Suprapubic skin (tissue), 4 donors: ENCODE data around the gene DNASE1L3. TPM values are rescaled to one million over a fixed set of nuclear protein-coding genes. Genes with fewer than 3 reads are reported as not detected.

Source experiments
- DNase-seq, 2 donors: peaks; one replicate each; pipeline ENCODE4 v3.0.0-alpha.2; 2019; ENCODE audit warnings: low spot score in 2 of 2
- H3K27ac ChIP-seq: fragments of 200-600 bp; sonication (generic); one replicate; pipeline ENCODE4 v1.5.1; 2019
- H3K27me3 ChIP-seq: fragments of 200-600 bp; sonication (generic); one replicate; pipeline ENCODE4 v1.5.1; 2019
- H3K36me3 ChIP-seq: fragments of 200-600 bp; sonication (generic); one replicate; pipeline ENCODE4 v1.5.1; 2019
- H3K4me1 ChIP-seq: fragments of 200-600 bp; sonication (generic); one replicate; pipeline ENCODE4 v1.5.1; 2019
- H3K4me3 ChIP-seq: fragments of 200-600 bp; sonication (generic); one replicate; pipeline ENCODE4 v1.5.1; 2019; ENCODE audit warnings: mild to moderate bottlenecking
- H3K9me3 ChIP-seq: fragments of 200-600 bp; sonication (generic); one replicate; pipeline ENCODE4 v1.5.1; 2019
- CTCF ChIP-seq, 2 donors: fragments of 200-600 bp in 1 of 2; fragments of 450-650 bp in 1 of 2; sonication (generic) in 1 of 2; IDR thresholded peaks; one replicate each; pipeline ENCODE4 v1.5.1; 2016 to 2019; ENCODE audit warnings: antibody characterized with exemption in 2 of 2, mild to moderate bottlenecking in 1 of 2, moderate library complexity in 1 of 2
- EP300 ChIP-seq: sonication (generic); formaldehyde crosslinking; IDR thresholded peaks from one replicate; pipeline ENCODE4 v1.6.1; 2017; ENCODE audit warnings: antibody characterized with exemption
- POLR2A ChIP-seq, 2 donors: fragments of 450-650 bp; IDR thresholded peaks; one replicate each; pipeline ENCODE4 v1.6.1; 2017; ENCODE audit warnings: antibody characterized with exemption in 2 of 2, mild to moderate bottlenecking in 2 of 2, moderate library complexity in 2 of 2
- POLR2AphosphoS5 ChIP-seq, 3 donors: sonication (generic); formaldehyde crosslinking; IDR thresholded peaks; one replicate each; pipeline ENCODE4 v1.6.1; 2017; ENCODE audit warnings: antibody characterized with exemption in 3 of 3
- WGBS: methylation state at CpG from one replicate; pipeline ENCODE4 v1.1.5; 2018; 5-methylcytosine and 5-hydroxymethylcytosine counted together
- total RNA-seq, 4 donors: library from RNA; depleted of rRNA; stranded (reverse); fragments of >200 nt; gene quantifications; one replicate each; pipeline ENCODE4 v1.1.0, GENCODE V29; 2016

DNASE1L3 gene
- total RNA-seq, 4 donors from 2014 or later: 0.95 to 5.8 (median 4.3) TPM

- H3K36me3 ChIP-seq: no peaks in the 10 kb centered on the region
- TF ChIP-seq POLR2A (IDR thresholded peaks at IDR 0.05) (no peak), CTCF (IDR thresholded peaks at IDR 0.05) (no peak), EP300 (no peak), POLR2AphosphoS5 (IDR thresholded peaks at IDR 0.05) (no peak)
- H3K4me3 ChIP-seq: no peak overlapping the region
- no peak overlapping the region for H3K27ac ChIP-seq
- no peak for DNase-seq
- peaks cover 16% of the 10 kb centered on the region for H3K4me1 ChIP-seq
- 89% methylated on average over 11 of the region's 11 CpGs for WGBS
- H3K27me3 ChIP-seq: no peaks in the 10 kb centered on the region
- H3K9me3 ChIP-seq: no peaks in the 10 kb centered on the region
Measured at GRCh38 chr3:58184309-58184981, 26.3 kb downstream of the DNASE1L3 start.

GRCh38 chr3:58183891-58184290 lies 26.9 kb downstream of the DNASE1L3 start:
- DNase-seq: no peak
- TF ChIP-seq CTCF (IDR thresholded peaks at IDR 0.05) (no peak), POLR2A (IDR thresholded peaks at IDR 0.05) (no peak), POLR2AphosphoS5 (IDR thresholded peaks at IDR 0.05) (no peak), EP300 (no peak)
- WGBS: 86% methylated on average over 11 of the region's 12 CpGs
- Histone ChIP-seq H3K27ac (no peak overlapping the region), H3K4me3 (no peak overlapping the region), H3K36me3 (no peaks in the 10 kb centered on the region), H3K4me1 (peaks cover 13% of the 10 kb centered on the region), H3K27me3 (no peaks in the 10 kb centered on the region), H3K9me3 (no peaks in the 10 kb centered on the region)

GRCh38 chr3:58183221-58183620 lies 27.6 kb downstream of the DNASE1L3 start:
- H3K4me3 ChIP-seq: no peak overlapping the region

GRCh38 chr3:58180940-58181587 lies 29.7 kb downstream of the DNASE1L3 start:
- WGBS: 100% methylated on average over 1 of the region's 1 CpG
- TF ChIP-seq CTCF (IDR thresholded peaks at IDR 0.05) (no peak), EP300 (no peak), POLR2AphosphoS5 (IDR thresholded peaks at IDR 0.05) (no peak), POLR2A (IDR thresholded peaks at IDR 0.05) (no peak)
- Histone ChIP-seq H3K4me1 (peaks cover 17% of the 10 kb centered on the region), H3K4me3 (no peak overlapping the region), H3K27me3 (no peaks in the 10 kb centered on the region), H3K36me3 (no peaks in the 10 kb centered on the region), H3K27ac (no peak overlapping the region), H3K9me3 (no peaks in the 10 kb centered on the region)
- no peak for DNase-seq

More at GRCh38 chr3:58183221-58183620, 27.6 kb downstream of the DNASE1L3 start:
- Histone ChIP-seq H3K27ac (no peak overlapping the region), H3K36me3 (no peaks in the 10 kb centered on the region), H3K9me3 (no peaks in the 10 kb centered on the region), H3K4me1 (peaks cover 10% of the 10 kb centered on the region), H3K27me3 (no peaks in the 10 kb centered on the region)
- WGBS: 92% methylated on average over 1 of the region's 1 CpG
- TF ChIP-seq POLR2A (IDR thresholded peaks at IDR 0.05) (no peak), CTCF (IDR thresholded peaks at IDR 0.05) (no peak), EP300 (no peak)
- no peak for DNase-seq

GRCh38 chr3:58180099-58180880 lies 30.5 kb downstream of the DNASE1L3 start:
- Histone ChIP-seq H3K36me3 (no peaks in the 10 kb centered on the region), H3K4me1 (peaks cover 25% of the 10 kb centered on the region), H3K27me3 (no peaks in the 10 kb centered on the region), H3K27ac (no peak overlapping the region), H3K4me3 (no peak overlapping the region), H3K9me3 (no peaks in the 10 kb centered on the region)
- no peak for TF ChIP-seq POLR2AphosphoS5 (IDR thresholded peaks at IDR 0.05)
- TF ChIP-seq POLR2A (IDR thresholded peaks at IDR 0.05): no peak
- no peak for TF ChIP-seq CTCF (IDR thresholded peaks at IDR 0.05)
- no peak for TF ChIP-seq EP300
- no peak for DNase-seq
- WGBS: 72% methylated on average over 11 of the region's 12 CpGs
